GM12872 (cell line): ENCODE results near the gene IL4R.

ENCODE experiments used
- TF ChIP-seq, protein P1 (sequence below): IDR thresholded peaks from 3 replicates; pipeline ENCODE4 v1.5.1; 2011; ENCODE audit warnings: low read depth, mild to moderate bottlenecking, low read length, moderate library complexity; ENCODE audit not compliant: insufficient read depth

Gene IL4R

DNA sequence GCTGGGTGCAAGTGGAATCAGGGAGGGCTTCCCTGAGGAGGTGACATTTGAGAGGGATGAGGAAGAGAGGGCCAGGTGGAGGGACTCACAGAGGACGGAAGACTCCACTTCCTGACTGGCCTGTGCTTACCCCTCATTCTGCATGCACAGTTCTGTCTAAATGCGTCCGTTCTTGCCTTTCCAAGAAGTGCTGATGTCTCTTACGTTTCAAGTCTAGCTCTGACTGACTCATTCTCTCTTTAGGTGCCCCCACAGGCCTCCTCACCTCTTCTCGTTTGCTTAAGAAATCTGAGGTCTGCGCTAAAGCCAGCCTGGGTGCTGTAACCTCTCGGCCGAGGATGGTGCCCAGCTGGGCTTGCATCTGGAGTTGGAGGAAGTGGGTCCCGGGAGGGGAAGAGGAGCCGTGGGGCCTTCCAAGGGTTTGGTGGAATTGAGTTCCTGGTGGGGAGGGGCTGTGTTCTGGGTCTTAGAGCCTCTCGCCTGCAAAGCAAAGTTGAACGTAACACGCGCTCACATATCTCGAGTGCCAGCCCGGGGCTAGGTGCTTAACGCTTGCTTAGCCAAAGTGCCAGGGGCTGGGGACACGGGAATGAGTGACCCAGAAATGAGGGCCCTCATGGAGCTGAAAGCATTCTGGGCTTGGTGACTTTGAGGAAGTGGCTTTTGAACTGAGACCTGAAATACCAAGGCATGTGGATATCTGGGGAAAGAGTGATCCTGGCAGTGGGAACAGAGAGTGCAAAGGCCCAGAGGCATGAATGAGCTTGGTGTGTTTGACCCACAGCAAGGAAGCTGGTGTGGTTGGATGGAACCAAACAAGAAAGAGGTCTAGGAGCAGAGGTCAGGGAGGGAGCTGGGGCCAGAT is 4.8 kb downstream of the IL4R start:
- TF ChIP-seq, protein P1, sequence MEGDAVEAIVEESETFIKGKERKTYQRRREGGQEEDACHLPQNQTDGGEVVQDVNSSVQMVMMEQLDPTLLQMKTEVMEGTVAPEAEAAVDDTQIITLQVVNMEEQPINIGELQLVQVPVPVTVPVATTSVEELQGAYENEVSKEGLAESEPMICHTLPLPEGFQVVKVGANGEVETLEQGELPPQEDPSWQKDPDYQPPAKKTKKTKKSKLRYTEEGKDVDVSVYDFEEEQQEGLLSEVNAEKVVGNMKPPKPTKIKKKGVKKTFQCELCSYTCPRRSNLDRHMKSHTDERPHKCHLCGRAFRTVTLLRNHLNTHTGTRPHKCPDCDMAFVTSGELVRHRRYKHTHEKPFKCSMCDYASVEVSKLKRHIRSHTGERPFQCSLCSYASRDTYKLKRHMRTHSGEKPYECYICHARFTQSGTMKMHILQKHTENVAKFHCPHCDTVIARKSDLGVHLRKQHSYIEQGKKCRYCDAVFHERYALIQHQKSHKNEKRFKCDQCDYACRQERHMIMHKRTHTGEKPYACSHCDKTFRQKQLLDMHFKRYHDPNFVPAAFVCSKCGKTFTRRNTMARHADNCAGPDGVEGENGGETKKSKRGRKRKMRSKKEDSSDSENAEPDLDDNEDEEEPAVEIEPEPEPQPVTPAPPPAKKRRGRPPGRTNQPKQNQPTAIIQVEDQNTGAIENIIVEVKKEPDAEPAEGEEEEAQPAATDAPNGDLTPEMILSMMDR, result no peak

DNA sequence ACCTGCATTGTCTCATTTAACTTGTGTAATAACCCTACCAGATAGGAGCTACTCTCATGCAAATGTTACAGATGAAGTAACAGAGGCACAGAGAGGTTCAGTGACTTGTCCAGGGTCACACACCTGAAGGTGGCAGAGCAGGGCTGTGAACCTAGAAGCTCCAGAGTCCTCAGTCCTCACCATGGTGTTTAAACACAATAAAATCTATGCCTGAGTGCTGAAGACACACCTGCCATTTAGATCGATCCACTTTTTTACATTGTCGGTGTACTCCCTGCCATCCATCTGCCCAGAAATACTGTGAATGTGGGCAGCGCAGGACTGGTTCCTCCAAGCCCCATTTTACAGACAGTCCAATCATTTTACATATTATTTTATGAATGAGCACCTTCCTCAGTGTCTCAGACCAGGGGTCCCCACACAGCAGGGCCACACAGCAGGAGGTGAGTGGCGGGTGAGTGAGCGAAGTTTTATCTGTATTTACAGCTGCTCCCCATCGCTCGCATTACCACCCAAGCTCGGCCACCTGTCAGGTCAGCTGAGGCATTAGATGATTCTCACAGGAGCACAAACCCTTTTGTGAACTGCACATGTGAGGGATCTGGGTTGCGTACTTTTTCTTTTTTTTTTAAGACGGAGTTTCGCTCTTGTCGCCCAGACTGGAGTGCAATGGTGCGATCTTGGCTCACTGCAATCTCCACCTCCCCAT is 5.6 kb downstream of the IL4R start:
- TF ChIP-seq, protein P1, result no peak

DNA sequence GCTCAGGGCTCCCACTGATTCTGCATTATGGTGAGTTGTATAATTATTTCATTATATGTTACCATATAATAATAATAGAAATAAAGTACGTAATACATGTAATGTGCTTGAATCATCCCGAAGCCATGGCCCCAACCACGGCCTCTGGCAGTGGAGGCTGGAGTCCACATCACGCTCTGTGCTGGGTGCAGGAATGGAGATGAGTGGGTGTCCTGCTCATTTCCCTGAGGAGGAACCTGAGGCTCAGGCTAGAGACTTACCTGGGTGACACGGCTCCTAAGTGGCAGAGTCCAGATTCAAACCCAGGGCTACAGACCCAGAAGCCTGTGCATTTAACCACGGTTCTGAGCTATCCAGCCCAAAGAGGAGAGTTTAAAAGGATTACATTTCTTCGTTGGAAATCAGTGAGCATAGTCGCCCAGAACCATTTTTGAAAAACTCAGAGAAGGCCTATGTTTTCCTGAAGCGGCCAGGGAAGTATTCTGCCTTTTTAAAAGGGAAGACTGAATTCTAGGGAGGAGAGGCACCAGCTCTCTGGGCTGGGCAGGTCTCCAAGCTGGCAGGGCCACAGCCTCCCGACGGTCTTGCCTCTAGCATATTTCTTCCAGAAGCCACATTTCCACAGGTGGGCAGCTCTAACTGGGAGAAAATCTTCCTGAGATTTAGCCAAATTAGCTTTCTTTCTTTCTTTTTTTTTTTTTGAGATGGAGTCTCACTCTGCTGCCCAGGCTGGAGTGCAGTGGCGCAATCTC is 6.7 kb downstream of the IL4R start:
- TF ChIP-seq, protein P1, result no peak

DNA sequence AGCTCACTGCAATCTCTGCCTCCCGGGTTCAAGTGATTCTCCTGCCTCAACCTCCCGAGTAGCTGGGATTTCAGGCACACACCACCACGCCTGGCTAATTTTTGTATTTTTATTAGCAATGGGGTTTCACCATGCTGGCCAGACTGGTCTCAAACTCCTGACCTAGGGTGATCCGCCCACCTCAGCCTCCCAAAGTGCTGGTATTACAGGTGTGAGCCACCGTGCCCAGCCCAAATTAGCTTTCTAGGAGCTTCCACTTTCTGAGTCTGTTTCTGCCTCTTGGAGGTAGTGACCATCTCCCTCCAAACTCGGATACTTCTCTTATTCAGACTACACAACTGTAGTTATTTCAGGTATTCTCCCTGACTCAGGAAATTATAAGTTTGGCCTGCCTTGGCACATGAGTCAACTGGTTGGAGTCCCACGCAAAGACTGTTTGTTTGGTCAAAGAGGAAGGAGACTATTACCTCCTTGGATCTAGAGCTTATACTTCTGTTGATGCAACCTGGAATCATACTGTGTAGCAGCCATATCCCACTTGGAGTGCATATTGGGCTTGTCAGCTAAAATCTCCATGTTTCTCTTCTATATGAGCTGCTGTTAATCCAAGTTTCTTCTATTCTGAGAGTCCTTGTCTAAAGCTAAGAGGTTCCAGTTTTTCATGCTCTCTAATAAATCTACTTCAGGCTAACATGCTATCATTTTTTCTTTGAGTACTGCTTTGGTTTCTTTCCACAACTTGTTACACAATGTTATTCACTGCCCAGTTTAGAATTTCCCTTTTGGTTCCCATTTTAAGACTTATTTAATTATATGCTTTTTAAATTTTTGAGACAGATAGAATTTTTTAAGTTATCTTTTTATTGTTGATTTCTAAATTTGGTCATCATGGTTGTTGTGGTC is 7.5 kb downstream of the IL4R start:
- TF ChIP-seq, protein P1, result no peak

DNA sequence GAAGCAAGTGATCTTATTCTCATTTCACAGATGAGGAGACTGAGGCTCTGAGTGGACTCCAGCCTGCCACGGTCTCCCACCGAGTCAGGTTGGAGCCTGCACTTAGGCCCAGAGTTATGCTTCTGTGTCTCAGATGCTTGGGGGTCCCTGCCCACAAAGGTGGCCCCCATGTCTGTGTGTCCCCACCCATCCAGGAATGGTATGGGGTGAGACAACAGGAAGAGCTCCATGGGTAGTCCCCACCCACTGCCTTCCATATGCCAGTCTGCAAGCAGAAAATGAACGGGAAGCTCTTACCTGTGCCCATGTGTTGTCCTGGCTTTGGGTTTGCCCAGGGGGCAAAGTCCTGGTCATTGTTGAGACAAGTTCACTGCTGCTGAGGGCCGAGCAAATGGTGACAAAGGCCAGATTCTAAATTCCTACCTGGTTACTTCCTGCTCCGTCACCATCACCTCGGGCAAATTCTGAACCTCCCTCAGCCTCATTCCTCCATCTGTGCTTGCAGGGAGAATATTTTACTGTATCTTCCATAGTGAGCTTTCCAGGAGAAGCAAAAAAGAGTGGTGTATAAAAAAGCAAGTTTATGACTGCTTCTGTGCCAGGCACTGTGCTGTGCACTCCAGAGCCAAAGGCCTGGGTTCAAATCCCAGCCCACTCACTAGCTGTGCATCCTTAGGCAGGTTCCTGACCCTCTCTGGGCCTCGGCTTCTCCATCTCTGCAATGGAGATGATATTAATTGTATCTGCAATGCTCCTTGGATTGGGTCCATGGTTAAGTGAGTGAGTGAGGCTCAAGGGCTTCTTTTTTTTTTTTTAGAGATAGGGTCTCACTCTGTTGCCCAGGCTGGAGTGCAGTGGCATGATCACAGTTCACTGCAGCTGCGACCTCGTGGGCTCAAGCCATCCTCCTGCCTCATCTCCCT is 9.3 kb downstream of the IL4R start:
- TF ChIP-seq, protein P1, result no peak

DNA sequence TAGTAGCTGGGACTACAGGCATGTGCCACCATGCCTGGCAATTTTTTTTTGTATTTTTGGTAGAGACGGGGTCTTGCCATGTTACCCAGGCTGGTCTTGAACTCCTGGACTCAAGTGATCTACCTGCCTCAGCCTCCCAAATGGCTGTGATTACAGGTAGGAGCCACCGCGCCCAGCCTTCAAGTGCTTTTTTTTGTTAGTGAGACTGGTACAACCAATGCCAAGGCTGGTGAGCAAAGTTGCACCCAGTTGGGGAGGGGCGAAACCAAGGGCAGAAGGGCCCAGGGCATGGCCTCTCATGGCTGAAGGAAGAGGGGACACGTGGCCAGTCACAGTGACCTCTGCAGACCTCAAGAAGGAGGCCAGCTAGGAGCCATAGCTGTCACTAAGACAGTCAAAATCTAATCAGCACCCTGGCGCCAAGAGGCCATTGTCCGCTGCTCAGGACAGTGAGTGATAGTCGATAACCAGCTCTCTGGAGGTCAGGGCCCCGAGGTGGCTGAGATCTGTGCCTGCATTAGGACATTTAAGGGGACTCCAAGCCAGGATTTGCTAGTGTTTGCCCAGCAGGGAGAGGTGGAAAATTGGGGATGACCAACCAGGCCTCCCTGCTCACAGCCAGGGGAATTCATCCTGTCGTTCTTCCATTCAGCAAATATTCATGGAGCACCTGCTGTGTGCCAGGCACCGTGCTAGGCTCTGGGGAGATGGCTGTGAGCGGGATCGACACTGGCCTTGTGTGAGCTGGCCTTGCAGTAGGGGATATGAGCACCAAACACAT is 10.2 kb downstream of the IL4R start:
- TF ChIP-seq, protein P1, result no peak
